Liver (tissue), 9 donors: ENCODE data around the gene MTHFS. TPM values are rescaled to one million over a fixed set of nuclear protein-coding genes. Genes with fewer than 3 reads are reported as not detected.

Experiments
- DNase-seq: peaks from one replicate; pipeline ENCODE4 v3.0.0-alpha.2; 2017; ENCODE audit warnings: low spot score
- H3K27ac ChIP-seq, 2 donors: one replicate each; pipeline ENCODE4 v1.7.0; 2013; ENCODE audit warnings: inconsistent platforms in 2 of 2, low read length in 2 of 2, control low read depth in 1 of 2, low read depth in 1 of 2, mild to moderate bottlenecking in 1 of 2
- H3K27me3 ChIP-seq, 4 donors: one replicate each; pipeline versions ENCODE4 v1.6.1 to v1.7.0; 2013; ENCODE audit warnings: low read length in 3 of 4, inconsistent platforms in 1 of 4, mild to moderate bottlenecking in 1 of 4, moderate library complexity in 1 of 4; ENCODE audit not compliant: control insufficient read depth in 4 of 4, insufficient read depth in 4 of 4
- H3K36me3 ChIP-seq, 4 donors: one replicate each; pipeline versions ENCODE4 v1.6.1 to v1.7.0; 2013; ENCODE audit warnings: low read length in 3 of 4, mild to moderate bottlenecking in 3 of 4, low read depth in 1 of 4, moderate library complexity in 1 of 4; ENCODE audit not compliant: control insufficient read depth in 4 of 4, insufficient read depth in 3 of 4
- H3K4me1 ChIP-seq, 4 donors: one replicate each; pipeline versions ENCODE4 v1.6.1 to v1.7.0; 2013; ENCODE audit warnings: low read length in 3 of 4, mild to moderate bottlenecking in 3 of 4, moderate library complexity in 1 of 4; ENCODE audit not compliant: control insufficient read depth in 4 of 4, insufficient read depth in 4 of 4
- H3K4me3 ChIP-seq, 3 donors: one replicate each; pipeline versions ENCODE4 v1.6.1 to v1.7.0; 2013; ENCODE audit warnings: low read length in 3 of 3, control low read depth in 1 of 3, low read depth in 1 of 3, mild to moderate bottlenecking in 1 of 3
- H3K9ac ChIP-seq, 2 donors: one replicate each; pipeline ENCODE4 v1.7.0; 2013; ENCODE audit warnings: low read length in 2 of 2, mild to moderate bottlenecking in 2 of 2, moderate library complexity in 2 of 2, control low read depth in 1 of 2, low read depth in 1 of 2
- H3K9me3 ChIP-seq, 4 donors: one replicate each; pipeline versions ENCODE4 v1.6.1 to v1.7.0; 2013; ENCODE audit warnings: low read length in 3 of 4; ENCODE audit not compliant: control insufficient read depth in 4 of 4
- ATF3 ChIP-seq: IDR thresholded peaks from 2 replicates; pipeline ENCODE4 v1.6.1; 2016; ENCODE audit warnings: antibody characterized with exemption
- CTCF ChIP-seq: fragments of 150-350 bp; IDR thresholded peaks from 2 replicates; pipeline ENCODE4 v1.5.1; 2017; ENCODE audit warnings: improper control_type of control experiment, low read depth, low read length; ENCODE audit not compliant: missing input control
- EGR1 ChIP-seq, 2 donors: IDR thresholded peaks; 2 replicates each; pipeline ENCODE4 v1.6.1; 2016 to 2018; ENCODE audit warnings: antibody characterized with exemption in 2 of 2, low read depth in 2 of 2
- FOXA1 ChIP-seq: IDR thresholded peaks from 2 replicates; pipeline ENCODE4 v1.6.1; 2016; ENCODE audit warnings: antibody characterized with exemption
- FOXA2 ChIP-seq: IDR thresholded peaks from 2 replicates; pipeline ENCODE4 v1.6.1; 2016; ENCODE audit warnings: antibody characterized with exemption
- GABPA ChIP-seq, 2 donors: IDR thresholded peaks in 1 of 2; conservative IDR thresholded peaks in 1 of 2; 2 replicates each; pipeline ENCODE4 v1.6.1; 2016; ENCODE audit warnings: antibody characterized with exemption in 2 of 2, mild to moderate bottlenecking in 1 of 2, moderate library complexity in 1 of 2
- HNF4A ChIP-seq, 2 donors: conservative IDR thresholded peaks; 2 replicates each; pipeline ENCODE4 v1.6.1; 2016; ENCODE audit warnings: antibody characterized with exemption in 2 of 2, mild to moderate bottlenecking in 2 of 2
- HNF4G ChIP-seq: IDR thresholded peaks from 2 replicates; pipeline ENCODE4 v1.6.1; 2016; ENCODE audit warnings: antibody characterized with exemption
- JUND ChIP-seq, 2 donors: IDR thresholded peaks; 2 replicates each; pipeline ENCODE4 v1.6.1; 2016; ENCODE audit warnings: antibody characterized with exemption in 2 of 2
- MAX ChIP-seq: IDR thresholded peaks from 2 replicates; pipeline ENCODE4 v1.6.1; 2016; ENCODE audit warnings: antibody characterized with exemption
- NR2F2 ChIP-seq: IDR thresholded peaks from 2 replicates; pipeline ENCODE4 v1.6.1; 2016; ENCODE audit warnings: antibody characterized with exemption
- RAD21 ChIP-seq, 2 donors: IDR thresholded peaks; 2 replicates each; pipeline ENCODE4 v1.6.1; 2016; ENCODE audit warnings: antibody characterized with exemption in 2 of 2, mild to moderate bottlenecking in 2 of 2
- REST ChIP-seq: IDR thresholded peaks from 2 replicates; pipeline ENCODE4 v1.6.1; 2016; ENCODE audit warnings: antibody characterized with exemption, mild to moderate bottlenecking
- RXRA ChIP-seq, 2 donors: IDR thresholded peaks; 2 replicates each; pipeline ENCODE4 v1.6.1; 2017 to 2018; ENCODE audit warnings: antibody characterized with exemption in 2 of 2, mild to moderate bottlenecking in 1 of 2
- TAF1 ChIP-seq: conservative IDR thresholded peaks from 2 replicates; pipeline ENCODE4 v1.6.1; 2016; ENCODE audit warnings: antibody characterized with exemption, mild to moderate bottlenecking
- YY1 ChIP-seq: IDR thresholded peaks from 2 replicates; pipeline ENCODE4 v1.6.1; 2016; ENCODE audit warnings: antibody characterized with exemption, mild to moderate bottlenecking
- ZBTB33 ChIP-seq: IDR thresholded peaks from 2 replicates; pipeline ENCODE4 v1.6.1; 2016; ENCODE audit warnings: antibody characterized with exemption
- WGBS: extraction: QIAGEN DNeasy Blood & Tissue Kit; methylation state at CpG from one replicate; pipeline ENCODE4 v1.1.7; 2013; 5-methylcytosine and 5-hydroxymethylcytosine counted together
- polyA plus RNA-seq, 2 donors: library from polyadenylated mRNA; stranded (reverse) in 1 of 2; unstranded in 1 of 2; fragments of 200-250 nt in 1 of 2; fragments of >200 nt in 1 of 2; fragmentation: Nextera tagmentation in 1 of 2; extraction: Ambion mirVana in 1 of 2; gene quantifications; one replicate each; pipeline versions ENCODE4 v1.2.1 to v1.2.3, GENCODE V29; 2013 to 2015
- total RNA-seq, 2 donors: library from RNA; depleted of rRNA; stranded (reverse); fragments of >200 nt; gene quantifications; one replicate each; pipeline ENCODE4 v1.2.3, GENCODE V29; 2014
- donor health status: healthy.
- donor health status: healthy.
- donor health status: healthy.
- donor health status: healthy.
- donor health status: healthy.

Gene MTHFS
- total and polyA plus RNA-seq, 4 donors: 40.9 to 338 (median 157) TPM

- Histone ChIP-seq H3K27me3 (no peaks in the 10 kb centered on the region), H3K4me1 (no peaks in the 10 kb centered on the region), H3K4me3 (no peak overlapping the region), H3K9me3 (no peaks in the 10 kb centered on the region), H3K36me3 (peaks cover 0 to 17% (median 10%) of the 10 kb centered on the region in 4 donors), H3K27ac (no peak overlapping the region), H3K9ac (no peak overlapping the region)
- no peak for DNase-seq
- TF ChIP-seq YY1: no peak
- TF ChIP-seq HNF4A (conservative IDR thresholded peaks at IDR 0.05): no peak
- no peak for TF ChIP-seq NR2F2
- no peak for TF ChIP-seq TAF1
Measured at GRCh38 chr15:79828447-79828846, 68.4 kb downstream of the MTHFS start.

- 70% methylated on average over 1 of the region's 1 CpG for WGBS
Measured at GRCh38 chr15:79826800-79827199, 70.0 kb downstream of the MTHFS start.

More at GRCh38 chr15:79826800-79827199, 70.0 kb downstream of the MTHFS start:
- no peaks in the 10 kb centered on the region for H3K9me3 ChIP-seq
- peaks cover 0 to 11% (median 5%) of the 10 kb centered on the region in 4 donors for H3K36me3 ChIP-seq
- no peaks in the 10 kb centered on the region for H3K4me1 ChIP-seq
- H3K9ac ChIP-seq: no peak overlapping the region
- no peak for DNase-seq
- TF ChIP-seq JUND (IDR thresholded peaks at IDR 0.05) (no peak), RAD21 (IDR thresholded peaks at IDR 0.05) (no peak), GABPA (IDR thresholded peaks at IDR 0.05 in 1 of 2, conservative IDR thresholded peaks at IDR 0.05 in 1 of 2) (no peak), CTCF (no peak), TAF1 (no peak), MAX (no peak), ATF3 (no peak), ZBTB33 (no peak), REST (no peak), HNF4A (conservative IDR thresholded peaks at IDR 0.05) (no peak), EGR1 (IDR thresholded peaks at IDR 0.05; ENCODE audit: low read depth in 2 of 2) (no peak), FOXA2 (no peak), NR2F2 (no peak), FOXA1 (no peak), HNF4G (no peak), RXRA (IDR thresholded peaks at IDR 0.05) (no peak)
- H3K27ac ChIP-seq: no peak overlapping the region
- H3K27me3 ChIP-seq: no peaks in the 10 kb centered on the region
- H3K4me3 ChIP-seq: no peak overlapping the region
